GM23338 (cell line): ENCODE data around the gene JMJD1C. TPM values are rescaled to one million over a fixed set of nuclear protein-coding genes. Genes with fewer than 3 reads are reported as not detected.

Experiments used
- ATAC-seq: fragments of 200-7000 bp; cut with Tn5 transposase; 3 replicates; pipeline ENCODE4 v1.9.1; 2020
- DNase-seq: peaks from one replicate; pipeline ENCODE4 v3.0.0-alpha.2; 2015; ENCODE audit warnings: low spot score
- H2AFZ ChIP-seq: fragments of 200-600 bp; sonication (generic); 2 replicates; pipeline ENCODE4 v1.8.0; 2016; ENCODE audit warnings: antibody characterized with exemption, mild to moderate bottlenecking, moderate library complexity
- H3F3A ChIP-seq: fragments of 200-600 bp; sonication (generic); replicated peaks from 2 replicates; pipeline ENCODE4 v1.8.0; 2017; ENCODE audit warnings: antibody characterized with exemption, mixed run types, low read depth
- H3K27ac ChIP-seq: fragments of 200-600 bp; sonication (generic); 2 replicates; pipeline ENCODE4 v1.6.1; 2016; ENCODE audit warnings: low read depth
- H3K27me3 ChIP-seq: fragments of 200-600 bp; sonication (generic); 2 replicates; pipeline ENCODE4 v1.8.0; 2016; ENCODE audit warnings: mild to moderate bottlenecking, mixed run types, moderate library complexity; ENCODE audit not compliant: insufficient read depth
- H3K36me3 ChIP-seq: fragments of 200-600 bp; sonication (generic); 2 replicates; pipeline ENCODE4 v1.8.0; 2016; ENCODE audit warnings: mild to moderate bottlenecking; ENCODE audit not compliant: insufficient read depth
- H3K4me1 ChIP-seq: fragments of 200-600 bp; sonication (generic); 2 replicates; pipeline ENCODE4 v1.8.0; 2016; ENCODE audit warnings: mild to moderate bottlenecking, moderate library complexity; ENCODE audit not compliant: insufficient read depth
- H3K4me2 ChIP-seq: fragments of 200-600 bp; sonication (generic); 2 replicates; pipeline ENCODE4 v1.7.1; 2017; ENCODE audit warnings: mixed run types
- H3K4me3 ChIP-seq: fragments of 200-600 bp; sonication (generic); 2 replicates; pipeline ENCODE4 v1.6.1; 2016; ENCODE audit warnings: mixed run types
- H3K79me2 ChIP-seq: fragments of 200-600 bp; sonication (generic); replicated peaks from 2 replicates; pipeline ENCODE4 v1.8.0; 2017; ENCODE audit warnings: mild to moderate bottlenecking; ENCODE audit not compliant: insufficient read depth
- H3K9me2 ChIP-seq: fragments of 200-600 bp; sonication (generic); 2 replicates; pipeline ENCODE4 v1.8.0; 2017; ENCODE audit not compliant: insufficient read depth
- H4K20me1 ChIP-seq: fragments of 200-600 bp; sonication (generic); replicated peaks from 2 replicates; pipeline ENCODE4 v1.8.0; 2017; ENCODE audit warnings: mild to moderate bottlenecking; ENCODE audit not compliant: insufficient read depth
- H3K27ac Mint-ChIP-seq: 2 replicates; pipeline ENCODE4 v1.8.0; 2020; ENCODE audit warnings: inconsistent platforms, mild to moderate bottlenecking, moderate library complexity, mixed read lengths
- H3K27me3 Mint-ChIP-seq: 3 replicates; pipeline ENCODE4 v1.8.0; 2022; ENCODE audit warnings: low read depth, mild to moderate bottlenecking, moderate library complexity, mixed read lengths, inconsistent platforms; ENCODE audit not compliant: insufficient read depth, poor library complexity
- H3K36me3 Mint-ChIP-seq: 3 replicates; pipeline ENCODE4 v1.8.0; 2021; ENCODE audit warnings: low read depth, mild to moderate bottlenecking, inconsistent platforms, moderate library complexity, mixed read lengths
- H3K4me1 Mint-ChIP-seq: 3 replicates; pipeline ENCODE4 v1.8.0; 2020; ENCODE audit warnings: mild to moderate bottlenecking, inconsistent platforms, mixed read lengths
- H3K4me3 Mint-ChIP-seq: 3 replicates; pipeline ENCODE4 v1.8.0; 2021; ENCODE audit warnings: moderate library complexity, mild to moderate bottlenecking, inconsistent platforms, mixed read lengths
- H3K9me3 Mint-ChIP-seq: 3 replicates; pipeline ENCODE4 v1.8.0; 2020; ENCODE audit warnings: moderate library complexity, mild to moderate bottlenecking, inconsistent platforms, mixed read lengths
- CREB1 ChIP-seq: fragments of 250-450 bp; sonication (Bioruptor Pico); IDR thresholded peaks from 2 replicates; pipeline ENCODE4 v1.5.0; 2020; ENCODE audit warnings: low read depth, mild to moderate bottlenecking, moderate library complexity
- JUNB ChIP-seq: IDR thresholded peaks from one replicate; pipeline ENCODE4 v1.6.1; 2016; ENCODE audit warnings: antibody characterized with exemption; ENCODE audit not compliant: unreplicated experiment
- NANOG ChIP-seq: IDR thresholded peaks from 2 replicates; pipeline ENCODE4 v1.6.1; 2016; ENCODE audit warnings: antibody characterized with exemption, borderline replicate concordance
- POLR2AphosphoS5 ChIP-seq: IDR thresholded peaks from 2 replicates; pipeline ENCODE4 v1.6.1; 2016; ENCODE audit warnings: antibody characterized with exemption, low read depth
- polyA plus RNA-seq: library from polyadenylated mRNA; unstranded; fragments of >200 nt; fragmentation: Nextera tagmentation; extraction: Ambion mirVana; gene quantifications from 2 replicates; pipeline ENCODE4 v1.2.1, GENCODE V29; 2016
- total RNA-seq: library from RNA; depleted of rRNA; stranded (reverse); fragments of >200 nt; shearing (Covaris generic); gene quantifications from 2 replicates; pipeline ENCODE4 v1.2.3, GENCODE V29; 2014
- TF ChIP-seq, protein P1 (sequence below): fragments of 250-450 bp; sonication (Bioruptor Pico); IDR thresholded peaks from 2 replicates; pipeline ENCODE4 v1.5.0; 2020; ENCODE audit warnings: mild to moderate bottlenecking, moderate library complexity
- TF ChIP-seq, protein P2 (sequence below), 2 experiments: fragments of 200-600 bp in 1 of 2; sonication (generic) in 1 of 2; conservative IDR thresholded peaks; 2 replicates each; pipeline versions ENCODE4 v1.5.1 to v1.6.1; 2016 to 2017; ENCODE audit warnings: antibody characterized with exemption in 2 of 2, low read depth in 2 of 2, mild to moderate bottlenecking in 2 of 2, moderate library complexity in 1 of 2

The JMJD1C gene
- total and polyA plus RNA-seq, 2 experiments from 2014 or later, result 333 to 435 TPM

DNA sequence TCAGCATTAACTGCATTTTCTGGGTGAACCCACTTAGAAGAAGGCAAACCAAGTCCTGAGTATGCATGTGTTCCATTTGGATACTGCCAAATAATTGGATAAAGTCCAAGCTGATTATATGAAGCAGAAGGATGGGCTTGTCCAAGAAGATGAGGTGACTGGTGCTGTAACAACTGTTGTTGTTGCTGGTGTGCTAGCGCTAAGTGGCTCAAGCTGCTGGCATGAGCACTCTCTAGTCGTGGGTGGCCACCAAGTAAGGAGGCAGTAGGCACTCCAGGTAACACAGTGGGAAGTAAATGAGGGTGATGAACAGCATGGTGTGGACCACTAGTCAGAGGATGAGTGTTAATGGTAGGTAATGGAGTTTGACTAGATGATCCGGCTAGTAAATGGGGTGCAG, 252.3 kb downstream of the JMJD1C start (continued):
- TF ChIP-seq, protein P1, sequence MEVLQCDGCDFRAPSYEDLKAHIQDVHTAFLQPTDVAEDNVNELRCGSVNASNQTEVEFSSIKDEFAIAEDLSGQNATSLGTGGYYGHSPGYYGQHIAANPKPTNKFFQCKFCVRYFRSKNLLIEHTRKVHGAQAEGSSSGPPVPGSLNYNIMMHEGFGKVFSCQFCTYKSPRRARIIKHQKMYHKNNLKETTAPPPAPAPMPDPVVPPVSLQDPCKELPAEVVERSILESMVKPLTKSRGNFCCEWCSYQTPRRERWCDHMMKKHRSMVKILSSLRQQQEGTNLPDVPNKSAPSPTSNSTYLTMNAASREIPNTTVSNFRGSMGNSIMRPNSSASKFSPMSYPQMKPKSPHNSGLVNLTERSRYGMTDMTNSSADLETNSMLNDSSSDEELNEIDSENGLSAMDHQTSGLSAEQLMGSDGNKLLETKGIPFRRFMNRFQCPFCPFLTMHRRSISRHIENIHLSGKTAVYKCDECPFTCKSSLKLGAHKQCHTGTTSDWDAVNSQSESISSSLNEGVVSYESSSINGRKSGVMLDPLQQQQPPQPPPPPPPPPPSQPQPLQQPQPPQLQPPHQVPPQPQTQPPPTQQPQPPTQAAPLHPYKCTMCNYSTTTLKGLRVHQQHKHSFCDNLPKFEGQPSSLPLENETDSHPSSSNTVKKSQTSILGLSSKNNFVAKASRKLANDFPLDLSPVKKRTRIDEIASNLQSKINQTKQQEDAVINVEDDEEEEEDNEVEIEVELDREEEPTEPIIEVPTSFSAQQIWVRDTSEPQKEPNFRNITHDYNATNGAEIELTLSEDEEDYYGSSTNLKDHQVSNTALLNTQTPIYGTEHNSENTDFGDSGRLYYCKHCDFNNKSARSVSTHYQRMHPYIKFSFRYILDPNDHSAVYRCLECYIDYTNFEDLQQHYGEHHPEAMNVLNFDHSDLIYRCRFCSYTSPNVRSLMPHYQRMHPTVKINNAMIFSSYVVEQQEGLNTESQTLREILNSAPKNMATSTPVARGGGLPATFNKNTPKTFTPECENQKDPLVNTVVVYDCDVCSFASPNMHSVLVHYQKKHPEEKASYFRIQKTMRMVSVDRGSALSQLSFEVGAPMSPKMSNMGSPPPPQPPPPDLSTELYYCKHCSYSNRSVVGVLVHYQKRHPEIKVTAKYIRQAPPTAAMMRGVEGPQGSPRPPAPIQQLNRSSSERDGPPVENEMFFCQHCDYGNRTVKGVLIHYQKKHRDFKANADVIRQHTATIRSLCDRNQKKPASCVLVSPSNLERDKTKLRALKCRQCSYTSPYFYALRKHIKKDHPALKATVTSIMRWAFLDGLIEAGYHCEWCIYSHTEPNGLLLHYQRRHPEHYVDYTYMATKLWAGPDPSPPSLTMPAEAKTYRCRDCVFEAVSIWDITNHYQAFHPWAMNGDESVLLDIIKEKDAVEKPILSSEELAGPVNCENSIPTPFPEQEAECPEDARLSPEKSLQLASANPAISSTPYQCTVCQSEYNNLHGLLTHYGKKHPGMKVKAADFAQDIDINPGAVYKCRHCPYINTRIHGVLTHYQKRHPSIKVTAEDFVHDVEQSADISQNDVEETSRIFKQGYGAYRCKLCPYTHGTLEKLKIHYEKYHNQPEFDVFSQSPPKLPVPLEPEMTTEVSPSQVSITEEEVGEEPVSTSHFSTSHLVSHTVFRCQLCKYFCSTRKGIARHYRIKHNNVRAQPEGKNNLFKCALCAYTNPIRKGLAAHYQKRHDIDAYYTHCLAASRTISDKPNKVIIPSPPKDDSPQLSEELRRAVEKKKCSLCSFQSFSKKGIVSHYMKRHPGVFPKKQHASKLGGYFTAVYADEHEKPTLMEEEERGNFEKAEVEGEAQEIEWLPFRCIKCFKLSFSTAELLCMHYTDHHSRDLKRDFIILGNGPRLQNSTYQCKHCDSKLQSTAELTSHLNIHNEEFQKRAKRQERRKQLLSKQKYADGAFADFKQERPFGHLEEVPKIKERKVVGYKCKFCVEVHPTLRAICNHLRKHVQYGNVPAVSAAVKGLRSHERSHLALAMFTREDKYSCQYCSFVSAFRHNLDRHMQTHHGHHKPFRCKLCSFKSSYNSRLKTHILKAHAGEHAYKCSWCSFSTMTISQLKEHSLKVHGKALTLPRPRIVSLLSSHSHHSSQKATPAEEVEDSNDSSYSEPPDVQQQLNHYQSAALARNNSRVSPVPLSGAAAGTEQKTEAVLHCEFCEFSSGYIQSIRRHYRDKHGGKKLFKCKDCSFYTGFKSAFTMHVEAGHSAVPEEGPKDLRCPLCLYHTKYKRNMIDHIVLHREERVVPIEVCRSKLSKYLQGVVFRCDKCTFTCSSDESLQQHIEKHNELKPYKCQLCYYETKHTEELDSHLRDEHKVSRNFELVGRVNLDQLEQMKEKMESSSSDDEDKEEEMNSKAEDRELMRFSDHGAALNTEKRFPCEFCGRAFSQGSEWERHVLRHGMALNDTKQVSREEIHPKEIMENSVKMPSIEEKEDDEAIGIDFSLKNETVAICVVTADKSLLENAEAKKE (CRISPR knock-in tag), result no peak
- no peak for TF ChIP-seq CREB1 (CRISPR knock-in tag)
- TF ChIP-seq, protein P2, sequence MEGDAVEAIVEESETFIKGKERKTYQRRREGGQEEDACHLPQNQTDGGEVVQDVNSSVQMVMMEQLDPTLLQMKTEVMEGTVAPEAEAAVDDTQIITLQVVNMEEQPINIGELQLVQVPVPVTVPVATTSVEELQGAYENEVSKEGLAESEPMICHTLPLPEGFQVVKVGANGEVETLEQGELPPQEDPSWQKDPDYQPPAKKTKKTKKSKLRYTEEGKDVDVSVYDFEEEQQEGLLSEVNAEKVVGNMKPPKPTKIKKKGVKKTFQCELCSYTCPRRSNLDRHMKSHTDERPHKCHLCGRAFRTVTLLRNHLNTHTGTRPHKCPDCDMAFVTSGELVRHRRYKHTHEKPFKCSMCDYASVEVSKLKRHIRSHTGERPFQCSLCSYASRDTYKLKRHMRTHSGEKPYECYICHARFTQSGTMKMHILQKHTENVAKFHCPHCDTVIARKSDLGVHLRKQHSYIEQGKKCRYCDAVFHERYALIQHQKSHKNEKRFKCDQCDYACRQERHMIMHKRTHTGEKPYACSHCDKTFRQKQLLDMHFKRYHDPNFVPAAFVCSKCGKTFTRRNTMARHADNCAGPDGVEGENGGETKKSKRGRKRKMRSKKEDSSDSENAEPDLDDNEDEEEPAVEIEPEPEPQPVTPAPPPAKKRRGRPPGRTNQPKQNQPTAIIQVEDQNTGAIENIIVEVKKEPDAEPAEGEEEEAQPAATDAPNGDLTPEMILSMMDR (conservative IDR thresholded peaks at IDR 0.05; ENCODE audit: low read depth in 2 of 2), result no peak

DNA sequence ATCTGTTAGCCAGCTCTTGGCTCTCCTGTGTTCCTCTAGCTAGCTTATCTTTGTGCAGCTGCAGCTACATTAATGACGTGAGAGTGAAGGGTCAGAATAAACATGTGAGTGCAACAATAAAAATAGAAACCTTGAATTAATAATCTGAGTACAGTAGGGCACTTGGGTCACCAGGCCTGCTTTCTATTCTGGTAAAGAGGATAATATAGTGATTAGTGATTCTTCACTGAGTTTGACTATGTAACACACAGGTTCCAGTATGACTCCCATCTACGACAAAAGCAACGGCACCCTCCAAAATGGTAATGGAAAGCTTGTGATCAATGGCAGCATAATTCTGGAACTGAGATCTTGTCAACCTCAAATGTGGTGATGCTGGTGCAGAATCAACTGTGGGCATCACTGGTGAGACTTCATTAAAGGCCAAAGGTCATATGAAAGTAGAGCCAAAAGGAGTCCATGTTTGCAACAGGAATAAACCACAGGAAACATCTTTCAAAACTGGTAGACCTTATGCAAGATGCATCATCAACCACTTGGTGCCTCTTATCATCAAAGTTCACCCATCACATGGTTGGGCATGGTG, 255.1 kb downstream of the JMJD1C start:
- Histone ChIP-seq H3K36me3 (peaks cover 53% of the 10 kb centered on the region), H3K79me2 (peaks cover 100% of the 10 kb centered on the region), H4K20me1 (peaks cover 67% of the 10 kb centered on the region), H3K27ac (no peak overlapping the region), H3K4me3 (no peak overlapping the region), H3F3A (0 out of 2 replicates have a peak, but pooled peaks cover 6% of the 10 kb centered on the region), H3K4me1 (peaks cover 58% of the 10 kb centered on the region), H3K27me3 (no peaks in the 10 kb centered on the region), H3K9me2 (no peaks in the 10 kb centered on the region), H3K4me2 (peak overlapping the region; percentile 33; the same call in 1 of the 2 replicates), H2AFZ (no peak overlapping the region)
- no peak overlapping the region for H3K27ac Mint-ChIP-seq
- no peak for DNase-seq
- H3K9me3 Mint-ChIP-seq, result no peaks in the 10 kb centered on the region; the same call in 2 of the 3 replicates
- H3K4me3 Mint-ChIP-seq, result no peak overlapping the region
- TF ChIP-seq POLR2AphosphoS5 (0 out of 2 replicates have a peak, but pooled peaks have one; percentile 6), JUNB (no peak), NANOG (no peak)
- peaks cover 69% of the 10 kb centered on the region for H3K36me3 Mint-ChIP-seq
- H3K27me3 Mint-ChIP-seq, result peaks cover 5% of the 10 kb centered on the region
- ATAC-seq, result no peak
- peaks cover 34% of the 10 kb centered on the region for H3K4me1 Mint-ChIP-seq
